MM.1S (cell line): Measurements from ENCODE around the gene DAO.

Experiments used
- DNase-seq: peaks from one replicate; pipeline ENCODE4 v3.0.0-alpha.2; 2015
- H2AFZ ChIP-seq: fragments of 300-600 bp; sonication (generic); 2 replicates; pipeline ENCODE4 v1.6.0; 2016; ENCODE audit warnings: antibody characterized with exemption, low read length
- H3F3A ChIP-seq: fragments of 300-600 bp; sonication (generic); 2 replicates; pipeline ENCODE4 v1.6.1; 2016; ENCODE audit warnings: mild to moderate bottlenecking, antibody characterized with exemption, low read length, moderate library complexity, mixed read lengths; ENCODE audit not compliant: insufficient read depth
- H3K27ac ChIP-seq: fragments of 300-600 bp; sonication (generic); 2 replicates; pipeline ENCODE4 v1.5.1; 2016; ENCODE audit warnings: mild to moderate bottlenecking, low read length
- H3K27me3 ChIP-seq: fragments of 300-600 bp; sonication (generic); replicated peaks from 2 replicates; pipeline ENCODE4 v1.6.0; 2016; ENCODE audit warnings: low read length; ENCODE audit not compliant: insufficient read depth
- H3K36me3 ChIP-seq: fragments of 300-600 bp; sonication (generic); replicated peaks from 2 replicates; pipeline ENCODE4 v1.6.1; 2016; ENCODE audit warnings: mild to moderate bottlenecking, low read length, mixed read lengths; ENCODE audit not compliant: insufficient read depth
- H3K4me1 ChIP-seq: fragments of 300-600 bp; sonication (generic); 2 replicates; pipeline ENCODE4 v1.6.1; 2016; ENCODE audit warnings: low read length, mixed read lengths
- H3K4me2 ChIP-seq: fragments of 300-600 bp; sonication (generic); 2 replicates; pipeline ENCODE4 v1.6.0; 2016; ENCODE audit warnings: low read depth, low read length
- H3K4me3 ChIP-seq: fragments of 300-600 bp; sonication (generic); 2 replicates; pipeline ENCODE4 v1.5.1; 2016; ENCODE audit warnings: low read length, mixed read lengths
- H3K79me2 ChIP-seq: fragments of 300-600 bp; sonication (generic); 2 replicates; pipeline ENCODE4 v1.6.1; 2016; ENCODE audit warnings: mixed run types, low read length, mixed read lengths
- H3K9ac ChIP-seq: fragments of 300-600 bp; sonication (generic); 2 replicates; pipeline ENCODE4 v1.6.1; 2016; ENCODE audit warnings: low read length, mixed read lengths
- H3K9me2 ChIP-seq: fragments of 300-600 bp; sonication (generic); replicated peaks from 2 replicates; pipeline ENCODE4 v1.6.1; 2016; ENCODE audit warnings: mild to moderate bottlenecking, low read length, mixed read lengths; ENCODE audit not compliant: insufficient read depth
- H3K9me3 ChIP-seq: fragments of 300-600 bp; sonication (generic); replicated peaks from 2 replicates; pipeline ENCODE4 v1.6.1; 2016; ENCODE audit warnings: mild to moderate bottlenecking, low read length, mixed read lengths; ENCODE audit not compliant: insufficient read depth
- H4K20me1 ChIP-seq: fragments of 300-600 bp; sonication (generic); 2 replicates; pipeline ENCODE4 v1.6.1; 2016; ENCODE audit warnings: mild to moderate bottlenecking, low read length, moderate library complexity, mixed read lengths; ENCODE audit not compliant: insufficient read depth
- CTCF ChIP-seq: fragments of 300-600 bp; sonication (generic); IDR thresholded peaks from 2 replicates; pipeline ENCODE4 v1.5.1; 2016; ENCODE audit warnings: antibody characterized with exemption, low read length, mixed read lengths
- EZH2 ChIP-seq: fragments of 300-600 bp; sonication (generic); optimal IDR thresholded peaks from 2 replicates; pipeline ENCODE3; 2017; ENCODE audit warnings: low read depth, mild to moderate bottlenecking, antibody characterized with exemption, low read length, mixed read lengths
- EZH2phosphoT487 ChIP-seq: fragments of 300-600 bp; sonication (generic); IDR thresholded peaks from 2 replicates; pipeline ENCODE4 v1.6.1; 2018; ENCODE audit warnings: antibody characterized with exemption, low read length

The DAO gene

GRCh38 chr12:108905725-108906124 lies 25.8 kb downstream of the DAO start:
- H3K4me1 ChIP-seq = no peaks in the 10 kb centered on the region
- H2AFZ ChIP-seq = no peak overlapping the region
- no peak overlapping the region for H3K4me2 ChIP-seq
- TF ChIP-seq CTCF = no peak
- TF ChIP-seq EZH2 = no peak
- TF ChIP-seq EZH2phosphoT487 = no peak
- H4K20me1 ChIP-seq = no peaks in the 10 kb centered on the region
- no peaks in the 10 kb centered on the region for H3K27me3 ChIP-seq
- H3K9me2 ChIP-seq = no peaks in the 10 kb centered on the region
- no peaks in the 10 kb centered on the region for H3F3A ChIP-seq
- no peak overlapping the region for H3K4me3 ChIP-seq
- H3K9ac ChIP-seq = no peak overlapping the region
- no peaks in the 10 kb centered on the region for H3K9me3 ChIP-seq
- H3K36me3 ChIP-seq = no peaks in the 10 kb centered on the region
- H3K27ac ChIP-seq = no peak overlapping the region
- DNase-seq = no peak
- H3K79me2 ChIP-seq = no peaks in the 10 kb centered on the region

GRCh38 chr12:108906971-108907370 lies 27.1 kb downstream of the DAO start:
- Histone ChIP-seq H3K9me2 (no peaks in the 10 kb centered on the region), H3K36me3 (no peaks in the 10 kb centered on the region), H4K20me1 (no peaks in the 10 kb centered on the region), H3K9ac (no peak overlapping the region), H3K4me3 (no peak overlapping the region), H3K79me2 (no peaks in the 10 kb centered on the region), H3K4me1 (no peaks in the 10 kb centered on the region), H3K4me2 (no peak overlapping the region), H3K27ac (no peak overlapping the region), H3F3A (no peaks in the 10 kb centered on the region), H3K9me3 (no peaks in the 10 kb centered on the region), H3K27me3 (no peaks in the 10 kb centered on the region), H2AFZ (no peak overlapping the region)
- no peak for TF ChIP-seq EZH2
- no peak for TF ChIP-seq EZH2phosphoT487
- no peak for TF ChIP-seq CTCF
- no peak for DNase-seq

GRCh38 chr12:108907839-108908351 lies 28.0 kb downstream of the DAO start:
- TF ChIP-seq EZH2 (no peak), EZH2phosphoT487 (no peak)
- H3K4me2 ChIP-seq = no peak overlapping the region
- no peak overlapping the region for H3K9ac ChIP-seq
- no peaks in the 10 kb centered on the region for H3K79me2 ChIP-seq
- H4K20me1 ChIP-seq = no peaks in the 10 kb centered on the region
- no peaks in the 10 kb centered on the region for H3F3A ChIP-seq
- no peaks in the 10 kb centered on the region for H3K36me3 ChIP-seq
- no peaks in the 10 kb centered on the region for H3K9me2 ChIP-seq
- no peaks in the 10 kb centered on the region for H3K27me3 ChIP-seq
- H3K4me3 ChIP-seq = no peak overlapping the region
- no peak overlapping the region for H3K27ac ChIP-seq
- no peak for DNase-seq
- no peak overlapping the region for H2AFZ ChIP-seq
- H3K4me1 ChIP-seq = no peaks in the 10 kb centered on the region
- no peaks in the 10 kb centered on the region for H3K9me3 ChIP-seq

GRCh38 chr12:108910336-108910735 lies 30.4 kb downstream of the DAO start:
- Histone ChIP-seq H3K4me3 (no peak overlapping the region), H3K9ac (no peak overlapping the region), H4K20me1 (no peaks in the 10 kb centered on the region), H3K36me3 (no peaks in the 10 kb centered on the region), H3K79me2 (no peaks in the 10 kb centered on the region), H3K27me3 (no peaks in the 10 kb centered on the region), H3F3A (no peaks in the 10 kb centered on the region), H2AFZ (no peak overlapping the region), H3K4me2 (no peak overlapping the region), H3K9me2 (no peaks in the 10 kb centered on the region), H3K9me3 (no peaks in the 10 kb centered on the region), H3K27ac (no peak overlapping the region), H3K4me1 (no peaks in the 10 kb centered on the region)
- TF ChIP-seq EZH2 (no peak), CTCF (no peak)
- DNase-seq = no peak
